ENCODE measurements around the gene HPSE2. TPM values are rescaled to one million over a fixed set of nuclear protein-coding genes. Genes with fewer than 3 reads are reported as not detected.
"Not testable (repeated sequence)": the region's sequence is repeated elsewhere in the genome, so short reads cannot be mapped to it uniquely, and the experiment has no call there.

Gene HPSE2
- polyA plus RNA-seq, 3 donors, result 0.65 to 1.4 (median 0.92) TPM

- DNase-seq (ENCODE audit: extremely low read depth in 1 of 11, low read depth in 9 of 11, low spot score in 4 of 11), result no peak
Measured at GRCh38 chr10:99042051-99042771, 193.4 kb downstream of the HPSE2 start.

GRCh38 chr10:99041468-99041867, 194.2 kb downstream of the HPSE2 start:
- DNase-seq (ENCODE audit: extremely low read depth in 1 of 11, low read depth in 9 of 11, low spot score in 4 of 11), result no peak

- no peak for DNase-seq (ENCODE audit: extremely low read depth in 1 of 11, low read depth in 9 of 11, low spot score in 4 of 11)
Measured at GRCh38 chr10:99013885-99014284, 221.8 kb downstream of the HPSE2 start.

- DNase-seq (ENCODE audit: extremely low read depth in 1 of 11, low read depth in 9 of 11, low spot score in 4 of 11), result no peak
Measured at GRCh38 chr10:99010286-99010685, 225.4 kb downstream of the HPSE2 start.

GRCh38 chr10:99008054-99008453, 227.6 kb downstream of the HPSE2 start:
- no peak for DNase-seq (ENCODE audit: extremely low read depth in 1 of 11, low read depth in 9 of 11, low spot score in 4 of 11)

- no peak for DNase-seq (ENCODE audit: extremely low read depth in 1 of 11, low read depth in 9 of 11, low spot score in 4 of 11)
Measured at GRCh38 chr10:99007457-99007856, 228.2 kb downstream of the HPSE2 start.

- no peak for DNase-seq (ENCODE audit: extremely low read depth in 1 of 11, low read depth in 9 of 11, low spot score in 4 of 11)
Measured at GRCh38 chr10:99005254-99005653, 230.4 kb downstream of the HPSE2 start.

- no peak for DNase-seq (ENCODE audit: extremely low read depth in 1 of 11, low read depth in 9 of 11, low spot score in 4 of 11)
Measured at GRCh38 chr10:99004738-99005137, 230.9 kb downstream of the HPSE2 start.

GRCh38 chr10:99002392-99002791, 233.3 kb downstream of the HPSE2 start:
- no peak for DNase-seq (ENCODE audit: extremely low read depth in 1 of 11, low read depth in 9 of 11, low spot score in 4 of 11)

GRCh38 chr10:98997596-98997995, 238.1 kb downstream of the HPSE2 start:
- DNase-seq (ENCODE audit: extremely low read depth in 1 of 11, low read depth in 9 of 11, low spot score in 4 of 11), result no peak

GRCh38 chr10:98994030-98994429, 241.6 kb downstream of the HPSE2 start:
- DNase-seq (ENCODE audit: extremely low read depth in 1 of 11, low read depth in 9 of 11, low spot score in 4 of 11), result no peak

GRCh38 chr10:98983751-98984150, 251.9 kb downstream of the HPSE2 start:
- not testable (repeated sequence) for DNase-seq (ENCODE audit: extremely low read depth in 1 of 11, low read depth in 9 of 11, low spot score in 4 of 11)

GRCh38 chr10:98980353-98980752, 255.3 kb downstream of the HPSE2 start:
- DNase-seq (ENCODE audit: extremely low read depth in 1 of 11, low read depth in 9 of 11, low spot score in 4 of 11), result no peak

GRCh38 chr10:98971464-98971863, 264.2 kb downstream of the HPSE2 start:
- DNase-seq (ENCODE audit: extremely low read depth in 1 of 11, low read depth in 9 of 11, low spot score in 4 of 11), result no peak

GRCh38 chr10:98967601-98968000, 268.1 kb downstream of the HPSE2 start:
- DNase-seq (ENCODE audit: extremely low read depth in 1 of 11, low read depth in 9 of 11, low spot score in 4 of 11), result no peak

- DNase-seq (ENCODE audit: extremely low read depth in 1 of 11, low read depth in 9 of 11, low spot score in 4 of 11), result no peak
Measured at GRCh38 chr10:98963608-98964007, 272.0 kb downstream of the HPSE2 start.

GRCh38 chr10:98959379-98959778, 276.3 kb downstream of the HPSE2 start:
- DNase-seq (ENCODE audit: extremely low read depth in 1 of 11, low read depth in 9 of 11, low spot score in 4 of 11), result no peak

- peak in 2 of 11 donors; percentile 3 to 11 for DNase-seq (ENCODE audit: extremely low read depth in 1 of 11, low read depth in 9 of 11, low spot score in 4 of 11)
Measured at GRCh38 chr10:98957801-98958200, 277.9 kb downstream of the HPSE2 start.

GRCh38 chr10:98956576-98957260, 278.9 kb downstream of the HPSE2 start:
- no peak for DNase-seq (ENCODE audit: extremely low read depth in 1 of 11, low read depth in 9 of 11, low spot score in 4 of 11)

- DNase-seq (ENCODE audit: extremely low read depth in 1 of 11, low read depth in 9 of 11, low spot score in 4 of 11), result no peak
Measured at GRCh38 chr10:98953251-98953650, 282.4 kb downstream of the HPSE2 start.
